Liver (tissue), 9 donors: ENCODE data around the gene SLC35C1. TPM values are rescaled to one million over a fixed set of nuclear protein-coding genes. Genes with fewer than 3 reads are reported as not detected.
A peak's percentile ranks its signal among the peaks of the same experiment; 100 is the strongest.

ENCODE experiments used
- DNase-seq: peaks from one replicate; pipeline ENCODE4 v3.0.0-alpha.2; 2017; ENCODE audit warnings: low spot score
- H3K27ac ChIP-seq, 2 donors: one replicate each; pipeline ENCODE4 v1.7.0; 2013; ENCODE audit warnings: inconsistent platforms in 2 of 2, low read length in 2 of 2, control low read depth in 1 of 2, low read depth in 1 of 2, mild to moderate bottlenecking in 1 of 2
- H3K27me3 ChIP-seq, 4 donors: one replicate each; pipeline versions ENCODE4 v1.6.1 to v1.7.0; 2013; ENCODE audit warnings: low read length in 3 of 4, inconsistent platforms in 1 of 4, mild to moderate bottlenecking in 1 of 4, moderate library complexity in 1 of 4; ENCODE audit not compliant: control insufficient read depth in 4 of 4, insufficient read depth in 4 of 4
- H3K36me3 ChIP-seq, 4 donors: one replicate each; pipeline versions ENCODE4 v1.6.1 to v1.7.0; 2013; ENCODE audit warnings: low read length in 3 of 4, mild to moderate bottlenecking in 3 of 4, low read depth in 1 of 4, moderate library complexity in 1 of 4; ENCODE audit not compliant: control insufficient read depth in 4 of 4, insufficient read depth in 3 of 4
- H3K4me1 ChIP-seq, 4 donors: one replicate each; pipeline versions ENCODE4 v1.6.1 to v1.7.0; 2013; ENCODE audit warnings: low read length in 3 of 4, mild to moderate bottlenecking in 3 of 4, moderate library complexity in 1 of 4; ENCODE audit not compliant: control insufficient read depth in 4 of 4, insufficient read depth in 4 of 4
- H3K4me3 ChIP-seq, 3 donors: one replicate each; pipeline versions ENCODE4 v1.6.1 to v1.7.0; 2013; ENCODE audit warnings: low read length in 3 of 3, control low read depth in 1 of 3, low read depth in 1 of 3, mild to moderate bottlenecking in 1 of 3
- H3K9ac ChIP-seq, 2 donors: one replicate each; pipeline ENCODE4 v1.7.0; 2013; ENCODE audit warnings: low read length in 2 of 2, mild to moderate bottlenecking in 2 of 2, moderate library complexity in 2 of 2, control low read depth in 1 of 2, low read depth in 1 of 2
- H3K9me3 ChIP-seq, 4 donors: one replicate each; pipeline versions ENCODE4 v1.6.1 to v1.7.0; 2013; ENCODE audit warnings: low read length in 3 of 4; ENCODE audit not compliant: control insufficient read depth in 4 of 4
- EGR1 ChIP-seq, 2 donors: IDR thresholded peaks; 2 replicates each; pipeline ENCODE4 v1.6.1; 2016 to 2018; ENCODE audit warnings: antibody characterized with exemption in 2 of 2, low read depth in 2 of 2
- FOXA1 ChIP-seq: IDR thresholded peaks from 2 replicates; pipeline ENCODE4 v1.6.1; 2016; ENCODE audit warnings: antibody characterized with exemption
- FOXA2 ChIP-seq: IDR thresholded peaks from 2 replicates; pipeline ENCODE4 v1.6.1; 2016; ENCODE audit warnings: antibody characterized with exemption
- GABPA ChIP-seq, 2 donors: IDR thresholded peaks in 1 of 2; conservative IDR thresholded peaks in 1 of 2; 2 replicates each; pipeline ENCODE4 v1.6.1; 2016; ENCODE audit warnings: antibody characterized with exemption in 2 of 2, mild to moderate bottlenecking in 1 of 2, moderate library complexity in 1 of 2
- HNF4A ChIP-seq, 2 donors: conservative IDR thresholded peaks; 2 replicates each; pipeline ENCODE4 v1.6.1; 2016; ENCODE audit warnings: antibody characterized with exemption in 2 of 2, mild to moderate bottlenecking in 2 of 2
- JUND ChIP-seq, 2 donors: IDR thresholded peaks; 2 replicates each; pipeline ENCODE4 v1.6.1; 2016; ENCODE audit warnings: antibody characterized with exemption in 2 of 2
- NR2F2 ChIP-seq: IDR thresholded peaks from 2 replicates; pipeline ENCODE4 v1.6.1; 2016; ENCODE audit warnings: antibody characterized with exemption
- RAD21 ChIP-seq, 2 donors: IDR thresholded peaks; 2 replicates each; pipeline ENCODE4 v1.6.1; 2016; ENCODE audit warnings: antibody characterized with exemption in 2 of 2, mild to moderate bottlenecking in 2 of 2
- RXRA ChIP-seq, 2 donors: IDR thresholded peaks; 2 replicates each; pipeline ENCODE4 v1.6.1; 2017 to 2018; ENCODE audit warnings: antibody characterized with exemption in 2 of 2, mild to moderate bottlenecking in 1 of 2
- SP1 ChIP-seq: IDR thresholded peaks from 2 replicates; pipeline ENCODE4 v1.6.1; 2018; ENCODE audit warnings: antibody characterized with exemption, mild to moderate bottlenecking
- TAF1 ChIP-seq: conservative IDR thresholded peaks from 2 replicates; pipeline ENCODE4 v1.6.1; 2016; ENCODE audit warnings: antibody characterized with exemption, mild to moderate bottlenecking
- YY1 ChIP-seq: IDR thresholded peaks from 2 replicates; pipeline ENCODE4 v1.6.1; 2016; ENCODE audit warnings: antibody characterized with exemption, mild to moderate bottlenecking
- WGBS: extraction: QIAGEN DNeasy Blood & Tissue Kit; methylation state at CpG from one replicate; pipeline ENCODE4 v1.1.7; 2013; 5-methylcytosine and 5-hydroxymethylcytosine counted together
- polyA plus RNA-seq, 2 donors: library from polyadenylated mRNA; stranded (reverse) in 1 of 2; unstranded in 1 of 2; fragments of 200-250 nt in 1 of 2; fragments of >200 nt in 1 of 2; fragmentation: Nextera tagmentation in 1 of 2; extraction: Ambion mirVana in 1 of 2; gene quantifications; one replicate each; pipeline versions ENCODE4 v1.2.1 to v1.2.3, GENCODE V29; 2013 to 2015
- total RNA-seq, 2 donors: library from RNA; depleted of rRNA; stranded (reverse); fragments of >200 nt; gene quantifications; one replicate each; pipeline ENCODE4 v1.2.3, GENCODE V29; 2014
- TF ChIP-seq, protein P1 (sequence below): IDR thresholded peaks from 2 replicates; pipeline ENCODE4 v1.6.1; 2016; ENCODE audit warnings: antibody characterized with exemption
- TF ChIP-seq, protein P2 (sequence below): fragments of 150-350 bp; IDR thresholded peaks from 2 replicates; pipeline ENCODE4 v1.5.1; 2017; ENCODE audit warnings: improper control_type of control experiment, low read depth, low read length; ENCODE audit not compliant: missing input control
- TF ChIP-seq, protein P3 (sequence below): IDR thresholded peaks from 2 replicates; pipeline ENCODE4 v1.6.1; 2016; ENCODE audit warnings: antibody characterized with exemption, mild to moderate bottlenecking
- TF ChIP-seq, protein P4 (sequence below): IDR thresholded peaks from 2 replicates; pipeline ENCODE4 v1.6.1; 2016; ENCODE audit warnings: antibody characterized with exemption
- TF ChIP-seq, protein P5 (sequence below): IDR thresholded peaks from 2 replicates; pipeline ENCODE4 v1.6.1; 2016; ENCODE audit warnings: antibody characterized with exemption
- donor health status: healthy.
- donor health status: healthy.
- donor health status: healthy.
- donor health status: healthy.
- donor health status: healthy.

Gene SLC35C1
- total and polyA plus RNA-seq, 4 donors, result 2.5 to 82.0 (median 46.1) TPM

DNA sequence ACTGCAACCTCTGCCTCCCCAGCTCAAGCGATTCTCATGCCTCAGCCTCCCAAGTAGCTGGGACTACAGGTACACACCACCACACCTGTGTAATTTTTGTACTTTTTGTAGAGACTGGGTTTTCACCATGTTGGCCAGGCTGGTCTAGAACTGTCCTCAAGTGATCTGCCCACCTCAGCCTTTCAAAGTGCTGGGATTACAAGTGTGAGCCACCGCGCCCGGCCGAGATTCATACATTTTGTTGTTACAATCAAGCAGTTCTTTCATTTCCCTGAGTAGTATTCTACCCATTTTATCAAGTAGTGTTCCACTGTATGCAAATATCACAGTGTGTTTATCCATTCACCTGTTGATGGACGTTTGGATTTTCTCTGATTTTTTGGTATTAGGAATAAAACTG lies 26.6 kb upstream of the SLC35C1 start:
- Histone ChIP-seq H3K4me1 (peaks cover 2 to 17% (median 12%) of the 10 kb centered on the region in 4 donors), H3K36me3 (no peaks in the 10 kb centered on the region), H3K27me3 (no peaks in the 10 kb centered on the region), H3K4me3 (no peak overlapping the region), H3K9ac (no peak overlapping the region), H3K9me3 (no peaks in the 10 kb centered on the region), H3K27ac (no peak overlapping the region)
- DNase-seq, result no peak
- WGBS, result 89% methylated on average over 6 of the region's 6 CpGs
- no peak for TF ChIP-seq EGR1 (IDR thresholded peaks at IDR 0.05; ENCODE audit: low read depth in 2 of 2)
- TF ChIP-seq, protein P1, sequence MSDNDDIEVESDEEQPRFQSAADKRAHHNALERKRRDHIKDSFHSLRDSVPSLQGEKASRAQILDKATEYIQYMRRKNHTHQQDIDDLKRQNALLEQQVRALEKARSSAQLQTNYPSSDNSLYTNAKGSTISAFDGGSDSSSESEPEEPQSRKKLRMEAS, result no peak
- no peak for TF ChIP-seq NR2F2
- no peak for TF ChIP-seq TAF1
- TF ChIP-seq, protein P2, sequence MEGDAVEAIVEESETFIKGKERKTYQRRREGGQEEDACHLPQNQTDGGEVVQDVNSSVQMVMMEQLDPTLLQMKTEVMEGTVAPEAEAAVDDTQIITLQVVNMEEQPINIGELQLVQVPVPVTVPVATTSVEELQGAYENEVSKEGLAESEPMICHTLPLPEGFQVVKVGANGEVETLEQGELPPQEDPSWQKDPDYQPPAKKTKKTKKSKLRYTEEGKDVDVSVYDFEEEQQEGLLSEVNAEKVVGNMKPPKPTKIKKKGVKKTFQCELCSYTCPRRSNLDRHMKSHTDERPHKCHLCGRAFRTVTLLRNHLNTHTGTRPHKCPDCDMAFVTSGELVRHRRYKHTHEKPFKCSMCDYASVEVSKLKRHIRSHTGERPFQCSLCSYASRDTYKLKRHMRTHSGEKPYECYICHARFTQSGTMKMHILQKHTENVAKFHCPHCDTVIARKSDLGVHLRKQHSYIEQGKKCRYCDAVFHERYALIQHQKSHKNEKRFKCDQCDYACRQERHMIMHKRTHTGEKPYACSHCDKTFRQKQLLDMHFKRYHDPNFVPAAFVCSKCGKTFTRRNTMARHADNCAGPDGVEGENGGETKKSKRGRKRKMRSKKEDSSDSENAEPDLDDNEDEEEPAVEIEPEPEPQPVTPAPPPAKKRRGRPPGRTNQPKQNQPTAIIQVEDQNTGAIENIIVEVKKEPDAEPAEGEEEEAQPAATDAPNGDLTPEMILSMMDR, result no peak
- no peak for TF ChIP-seq RXRA (IDR thresholded peaks at IDR 0.05)
- no peak for TF ChIP-seq SP1
- TF ChIP-seq, protein P3, sequence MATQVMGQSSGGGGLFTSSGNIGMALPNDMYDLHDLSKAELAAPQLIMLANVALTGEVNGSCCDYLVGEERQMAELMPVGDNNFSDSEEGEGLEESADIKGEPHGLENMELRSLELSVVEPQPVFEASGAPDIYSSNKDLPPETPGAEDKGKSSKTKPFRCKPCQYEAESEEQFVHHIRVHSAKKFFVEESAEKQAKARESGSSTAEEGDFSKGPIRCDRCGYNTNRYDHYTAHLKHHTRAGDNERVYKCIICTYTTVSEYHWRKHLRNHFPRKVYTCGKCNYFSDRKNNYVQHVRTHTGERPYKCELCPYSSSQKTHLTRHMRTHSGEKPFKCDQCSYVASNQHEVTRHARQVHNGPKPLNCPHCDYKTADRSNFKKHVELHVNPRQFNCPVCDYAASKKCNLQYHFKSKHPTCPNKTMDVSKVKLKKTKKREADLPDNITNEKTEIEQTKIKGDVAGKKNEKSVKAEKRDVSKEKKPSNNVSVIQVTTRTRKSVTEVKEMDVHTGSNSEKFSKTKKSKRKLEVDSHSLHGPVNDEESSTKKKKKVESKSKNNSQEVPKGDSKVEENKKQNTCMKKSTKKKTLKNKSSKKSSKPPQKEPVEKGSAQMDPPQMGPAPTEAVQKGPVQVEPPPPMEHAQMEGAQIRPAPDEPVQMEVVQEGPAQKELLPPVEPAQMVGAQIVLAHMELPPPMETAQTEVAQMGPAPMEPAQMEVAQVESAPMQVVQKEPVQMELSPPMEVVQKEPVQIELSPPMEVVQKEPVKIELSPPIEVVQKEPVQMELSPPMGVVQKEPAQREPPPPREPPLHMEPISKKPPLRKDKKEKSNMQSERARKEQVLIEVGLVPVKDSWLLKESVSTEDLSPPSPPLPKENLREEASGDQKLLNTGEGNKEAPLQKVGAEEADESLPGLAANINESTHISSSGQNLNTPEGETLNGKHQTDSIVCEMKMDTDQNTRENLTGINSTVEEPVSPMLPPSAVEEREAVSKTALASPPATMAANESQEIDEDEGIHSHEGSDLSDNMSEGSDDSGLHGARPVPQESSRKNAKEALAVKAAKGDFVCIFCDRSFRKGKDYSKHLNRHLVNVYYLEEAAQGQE, result no peak
- TF ChIP-seq YY1, result no peak
- TF ChIP-seq, protein P4, sequence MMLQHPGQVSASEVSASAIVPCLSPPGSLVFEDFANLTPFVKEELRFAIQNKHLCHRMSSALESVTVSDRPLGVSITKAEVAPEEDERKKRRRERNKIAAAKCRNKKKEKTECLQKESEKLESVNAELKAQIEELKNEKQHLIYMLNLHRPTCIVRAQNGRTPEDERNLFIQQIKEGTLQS, result no peak
- no peak for TF ChIP-seq JUND (IDR thresholded peaks at IDR 0.05)
- TF ChIP-seq FOXA1, result no peak

DNA sequence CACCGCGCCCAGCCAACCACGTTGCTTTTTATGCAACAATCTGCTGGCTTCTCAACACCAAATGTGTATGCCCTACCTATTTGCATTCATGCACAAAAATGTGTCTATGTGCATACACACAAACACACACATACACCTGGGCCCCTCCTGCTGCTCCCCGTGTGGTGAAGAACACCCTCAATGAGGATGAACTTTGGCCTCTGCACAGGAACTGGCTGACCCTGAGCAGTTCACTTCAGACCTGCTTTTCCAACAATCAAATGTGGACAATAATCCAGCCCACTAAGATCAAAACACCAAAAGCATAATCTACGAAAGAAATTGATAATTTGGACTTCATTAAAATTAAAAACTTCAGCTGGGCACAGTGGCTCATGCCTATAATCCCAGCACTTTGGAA lies 25.3 kb upstream of the SLC35C1 start:
- Histone ChIP-seq H3K27me3 (no peaks in the 10 kb centered on the region), H3K9ac (no peak overlapping the region), H3K27ac (no peak overlapping the region), H3K36me3 (no peaks in the 10 kb centered on the region), H3K4me1 (peaks cover 2 to 17% (median 12%) of the 10 kb centered on the region in 4 donors), H3K9me3 (no peaks in the 10 kb centered on the region), H3K4me3 (no peak overlapping the region)
- 62% methylated on average over 5 of the region's 5 CpGs for WGBS
- no peak for DNase-seq
- TF ChIP-seq RXRA (IDR thresholded peaks at IDR 0.05) (peak; percentile 41 to 56), GABPA (IDR thresholded peaks at IDR 0.05 in 1 of 2, conservative IDR thresholded peaks at IDR 0.05 in 1 of 2) (no peak), NR2F2 (no peak), JUND (IDR thresholded peaks at IDR 0.05) (no peak), EGR1 (IDR thresholded peaks at IDR 0.05; ENCODE audit: low read depth in 2 of 2) (no peak), TAF1 (no peak), HNF4A (conservative IDR thresholded peaks at IDR 0.05) (peak; percentile 82 to 83), FOXA1 (no peak), YY1 (no peak), RAD21 (IDR thresholded peaks at IDR 0.05) (no peak), FOXA2 (no peak), SP1 (peak; percentile 20)
- TF ChIP-seq, protein P4, result no peak
- TF ChIP-seq, protein P3, result no peak
- TF ChIP-seq, protein P5, sequence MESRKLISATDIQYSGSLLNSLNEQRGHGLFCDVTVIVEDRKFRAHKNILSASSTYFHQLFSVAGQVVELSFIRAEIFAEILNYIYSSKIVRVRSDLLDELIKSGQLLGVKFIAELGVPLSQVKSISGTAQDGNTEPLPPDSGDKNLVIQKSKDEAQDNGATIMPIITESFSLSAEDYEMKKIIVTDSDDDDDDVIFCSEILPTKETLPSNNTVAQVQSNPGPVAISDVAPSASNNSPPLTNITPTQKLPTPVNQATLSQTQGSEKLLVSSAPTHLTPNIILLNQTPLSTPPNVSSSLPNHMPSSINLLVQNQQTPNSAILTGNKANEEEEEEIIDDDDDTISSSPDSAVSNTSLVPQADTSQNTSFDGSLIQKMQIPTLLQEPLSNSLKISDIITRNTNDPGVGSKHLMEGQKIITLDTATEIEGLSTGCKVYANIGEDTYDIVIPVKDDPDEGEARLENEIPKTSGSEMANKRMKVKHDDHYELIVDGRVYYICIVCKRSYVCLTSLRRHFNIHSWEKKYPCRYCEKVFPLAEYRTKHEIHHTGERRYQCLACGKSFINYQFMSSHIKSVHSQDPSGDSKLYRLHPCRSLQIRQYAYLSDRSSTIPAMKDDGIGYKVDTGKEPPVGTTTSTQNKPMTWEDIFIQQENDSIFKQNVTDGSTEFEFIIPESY, result no peak
- TF ChIP-seq, protein P2, result no peak
